NCI-H1417 (cell line): ENCODE data around the gene NUP188.
A peak's percentile ranks its signal among the peaks of the same experiment; 100 is the strongest.
"Not testable (repeated sequence)": the region's sequence is repeated elsewhere in the genome, so short reads cannot be mapped to it uniquely, and the experiment has no call there.

ENCODE experiments used
- DNase-seq, 3 experiments: peaks; one replicate each; lab custom pipeline; 2025; lab: John Stamatoyannopoulos, UW

The NUP188 gene

DNA sequence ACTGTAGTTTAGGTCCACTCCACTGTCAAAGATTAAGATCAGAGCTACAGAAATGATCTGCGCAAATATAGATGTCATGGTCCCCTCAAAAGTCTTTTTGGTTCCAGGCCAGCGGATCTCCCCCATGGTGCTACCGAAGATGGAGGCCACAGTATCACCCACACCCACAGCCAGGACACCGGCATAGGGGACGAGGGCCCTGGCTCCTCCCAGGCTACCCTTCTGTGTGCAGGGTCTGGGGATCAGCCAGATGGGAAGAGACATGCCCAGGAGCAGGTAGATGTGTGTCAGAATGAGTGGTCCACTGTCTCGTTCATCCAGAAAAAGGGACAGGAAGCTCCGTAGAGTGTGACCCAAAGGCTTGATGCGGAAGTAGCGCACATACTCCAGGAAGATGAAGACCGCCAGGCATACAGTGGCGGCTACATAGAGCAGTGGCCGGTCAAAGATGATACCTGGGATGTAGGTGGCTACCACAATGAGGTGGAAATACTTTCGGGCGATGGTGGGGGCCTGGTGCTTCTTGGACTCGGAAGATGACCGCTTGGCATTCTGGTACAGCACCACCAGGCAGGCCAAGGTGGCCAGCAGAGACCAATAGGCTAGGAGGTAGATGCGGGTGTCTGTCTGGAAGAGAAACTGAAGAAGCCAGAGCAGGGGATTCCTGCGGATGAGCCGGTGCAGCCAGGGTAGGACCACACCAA lies 1.5 kb upstream of the NUP188 start:
- DNase-seq, result no peak

DNA sequence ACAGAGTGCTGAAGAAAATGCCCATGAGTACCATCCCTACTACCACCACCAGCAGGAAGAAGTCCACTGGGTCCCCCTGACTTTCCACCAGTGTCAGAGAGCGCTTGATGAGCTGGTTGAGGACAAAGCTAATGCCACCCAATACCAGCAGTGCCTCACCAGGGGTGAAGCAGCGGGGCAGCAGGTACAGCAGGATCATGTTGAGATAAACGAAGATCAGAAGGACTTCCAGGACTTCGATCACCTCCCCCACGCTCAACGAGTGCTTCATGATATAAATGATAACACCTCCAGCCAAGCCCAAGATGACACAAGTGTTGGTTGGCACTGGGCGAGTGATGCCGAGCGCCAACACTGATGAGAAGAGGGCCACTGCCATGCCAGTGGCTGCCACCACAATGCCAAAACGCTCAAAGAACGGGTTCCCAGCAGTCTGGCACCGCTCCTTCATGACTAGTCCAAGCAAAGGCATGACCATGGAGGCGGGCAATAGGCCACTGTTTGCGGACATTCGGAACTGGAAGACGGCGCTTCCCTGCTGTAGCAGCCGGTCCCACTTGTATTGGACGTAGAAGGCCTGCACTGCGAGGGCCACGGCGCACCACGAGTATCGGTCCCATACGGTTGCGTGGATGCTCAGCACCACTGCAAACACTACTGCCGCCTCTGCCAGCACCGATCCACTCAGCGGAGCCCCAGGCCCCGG lies 775 bp upstream of the NUP188 start:
- DNase-seq, result peak in 1 of 3 experiments; percentile 44

DNA sequence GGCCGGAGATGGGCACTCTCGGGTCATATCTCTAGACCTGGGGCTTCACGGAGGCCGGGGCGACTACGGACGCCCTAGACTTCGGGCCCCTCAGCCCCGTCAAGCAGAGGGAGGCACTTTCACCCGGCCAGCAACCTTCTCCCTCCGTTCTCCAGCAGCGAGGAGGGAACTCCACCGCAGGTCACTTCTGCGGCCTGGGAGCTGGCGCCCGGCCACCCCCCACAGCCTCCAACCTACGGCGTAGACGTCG lies 297 bp upstream of the NUP188 start:
- DNase-seq, result no peak

DNA sequence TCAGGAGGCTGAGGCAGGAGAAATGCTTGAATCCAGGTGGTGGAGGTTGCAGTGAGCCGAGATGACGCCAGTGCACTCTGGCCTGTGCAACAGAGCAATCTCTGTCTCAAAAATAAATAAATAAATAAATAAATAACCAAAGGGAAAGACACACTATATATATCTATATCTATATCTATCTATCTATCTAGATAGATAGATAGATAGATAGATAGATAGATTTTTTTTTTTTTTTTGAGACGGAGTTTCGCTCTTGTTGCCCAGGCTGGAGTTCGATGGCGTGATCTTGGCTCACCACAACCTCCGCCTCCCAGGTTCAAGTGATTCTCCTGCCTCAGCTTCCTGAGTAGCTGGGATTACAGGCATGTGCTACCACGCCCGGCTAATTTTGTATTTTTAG lies 13.9 kb downstream of the NUP188 start:
- DNase-seq, result not testable (repeated sequence)

DNA sequence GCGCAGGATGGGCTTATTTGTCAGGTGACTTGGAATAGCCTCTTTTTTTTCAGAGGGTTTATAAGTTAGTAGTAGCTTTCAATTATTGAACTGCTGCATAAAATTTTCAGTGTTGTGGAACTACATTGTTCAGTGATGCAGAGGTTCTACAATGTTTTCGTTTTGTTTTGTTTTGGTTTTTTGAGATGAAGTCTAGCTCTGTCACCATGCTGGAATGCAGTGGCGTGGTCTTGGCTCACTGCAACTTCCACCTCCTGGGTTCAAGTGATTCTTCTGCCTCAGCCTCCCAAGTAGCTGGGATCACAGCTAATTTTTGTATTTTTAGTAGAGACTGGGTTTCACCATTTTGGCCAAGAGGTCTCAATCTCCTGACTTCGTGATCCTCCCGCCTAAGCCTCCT lies 22.0 kb downstream of the NUP188 start:
- DNase-seq, result no peak

DNA sequence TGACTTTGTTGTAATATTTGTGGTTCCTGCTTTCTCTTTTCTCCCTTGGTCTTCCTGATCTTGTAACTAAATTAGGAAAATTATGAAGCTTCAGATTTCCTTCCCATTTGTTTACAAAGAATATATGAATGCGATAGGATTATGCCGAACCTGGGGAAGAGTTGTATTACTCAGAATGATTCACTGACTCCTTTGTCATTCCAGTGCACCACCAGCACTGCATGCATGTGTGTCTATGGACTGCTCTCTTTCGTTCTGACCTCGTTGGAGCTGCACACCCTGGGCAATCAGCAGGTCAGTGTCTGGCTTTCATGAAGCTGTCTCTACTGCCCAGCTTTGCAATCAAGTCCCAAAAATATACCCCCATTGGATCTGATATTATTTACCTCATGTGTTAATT lies 25.5 kb downstream of the NUP188 start:
- no peak for DNase-seq

DNA sequence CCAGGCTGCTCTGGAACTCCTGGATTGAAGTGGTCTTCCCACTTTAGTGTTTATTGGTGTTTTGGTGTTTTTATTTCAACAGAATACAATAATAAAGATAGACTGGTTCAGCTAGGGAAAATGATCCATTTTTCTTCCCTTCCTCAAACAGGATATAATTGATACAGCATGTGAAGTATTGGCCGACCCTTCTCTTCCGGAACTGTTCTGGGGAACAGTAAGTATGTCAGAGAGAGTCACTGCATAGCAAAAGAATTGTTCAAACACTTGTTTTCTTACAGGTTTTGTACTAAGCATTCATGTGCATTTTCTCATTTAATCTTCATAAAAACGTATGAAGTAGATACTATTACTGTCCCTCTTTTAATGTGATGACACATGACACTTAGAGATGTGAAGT lies 31.6 kb downstream of the NUP188 start:
- DNase-seq, result no peak

DNA sequence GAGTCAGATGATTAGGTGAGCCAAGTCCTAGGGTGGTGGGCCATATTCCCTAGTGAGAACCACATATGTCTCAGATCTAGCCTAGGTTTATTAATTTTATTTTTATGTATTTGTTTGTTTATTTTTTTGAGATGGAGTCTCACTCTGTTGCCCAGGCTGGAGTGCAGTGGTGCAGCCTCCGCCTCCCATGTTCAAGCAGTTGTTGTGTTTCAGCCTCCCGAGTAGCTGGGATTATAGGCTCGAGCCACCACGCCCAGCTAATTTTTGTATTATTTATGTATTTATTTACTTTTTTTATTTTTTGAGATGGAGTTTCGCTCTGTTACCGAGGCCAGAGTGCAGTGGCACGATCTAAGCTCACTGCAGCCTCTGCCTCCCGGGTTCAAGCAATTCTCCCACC lies 36.0 kb downstream of the NUP188 start:
- no peak for DNase-seq

DNA sequence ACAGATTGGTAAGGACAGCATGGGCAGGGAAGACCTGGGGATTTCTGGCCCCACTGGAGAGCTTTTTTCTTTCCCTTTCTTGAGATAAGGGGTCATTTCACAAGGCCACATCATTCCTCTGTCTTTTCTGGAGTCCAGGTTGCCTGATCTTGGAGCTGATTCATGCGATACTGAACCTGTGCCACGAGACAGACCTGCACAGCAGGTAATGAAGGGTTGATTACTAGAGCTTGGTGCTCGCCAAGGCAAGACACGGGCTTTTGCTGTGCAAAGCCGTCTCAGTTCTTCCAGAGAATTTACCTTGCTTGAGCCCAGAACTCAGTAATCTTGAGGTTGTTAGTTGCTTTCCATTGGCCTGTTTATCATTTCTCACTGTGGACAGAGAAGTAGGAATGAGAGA lies 39.2 kb downstream of the NUP188 start:
- no peak for DNase-seq

DNA sequence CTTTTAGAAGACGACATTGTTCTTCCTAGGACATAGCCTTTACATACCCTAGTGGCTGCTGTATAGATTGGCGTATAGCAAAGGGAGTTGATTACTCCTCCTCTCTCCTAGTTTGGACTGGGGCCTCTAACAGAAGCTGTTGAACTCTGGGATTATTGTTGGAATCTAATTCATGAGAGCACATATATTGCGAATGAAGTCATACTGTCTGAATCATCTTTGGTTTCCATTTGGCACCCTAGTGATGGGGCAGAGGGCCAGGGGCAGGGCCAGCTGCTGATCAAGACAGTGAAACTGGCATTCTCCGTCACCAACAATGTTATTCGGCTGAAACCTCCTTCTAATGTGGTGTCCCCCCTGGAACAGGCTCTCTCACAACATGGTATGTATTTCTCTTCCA lies 40.3 kb downstream of the NUP188 start:
- no peak for DNase-seq

DNA sequence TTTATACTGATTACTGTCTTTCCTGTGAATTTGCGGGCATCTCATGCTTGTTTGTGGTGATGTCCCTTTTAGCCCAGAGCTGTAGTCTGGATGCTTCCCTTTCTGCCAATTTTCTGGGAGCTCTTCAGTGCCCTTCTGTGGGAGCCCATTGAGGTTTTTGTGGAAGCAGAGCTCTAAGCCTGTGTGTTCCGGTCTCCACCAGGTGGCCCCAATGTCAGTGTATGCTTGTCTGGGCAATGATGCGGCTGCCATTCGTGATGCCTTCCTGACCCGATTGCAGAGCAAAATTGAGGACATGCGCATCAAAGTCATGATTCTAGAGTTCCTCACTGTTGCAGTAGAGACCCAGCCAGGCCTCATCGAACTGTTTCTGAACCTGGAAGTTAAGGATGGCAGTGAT lies 45.5 kb downstream of the NUP188 start:
- peak in 1 of 3 experiments; percentile 27 for DNase-seq

DNA sequence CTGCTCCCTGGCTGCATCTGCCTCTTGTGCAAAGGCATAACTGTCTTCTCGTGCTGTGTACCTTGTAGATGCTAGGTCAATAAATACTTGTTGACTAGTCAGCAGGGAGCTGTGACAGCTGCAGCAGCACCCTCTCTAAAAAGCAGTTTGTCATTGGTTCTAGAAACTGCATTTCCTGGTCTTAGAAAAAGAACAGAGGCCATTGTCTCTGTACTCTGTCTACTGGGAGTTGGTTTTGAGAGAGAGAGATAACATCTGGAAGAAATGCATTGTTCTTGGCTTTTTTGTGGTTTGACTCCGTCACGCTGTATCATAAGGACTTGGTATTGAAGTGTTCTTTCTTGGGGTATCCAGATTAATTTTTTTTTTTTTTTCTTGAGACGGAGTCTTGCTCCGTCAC lies 48.3 kb downstream of the NUP188 start:
- peak in 2 of 3 experiments; percentile 3 to 62 for DNase-seq

DNA sequence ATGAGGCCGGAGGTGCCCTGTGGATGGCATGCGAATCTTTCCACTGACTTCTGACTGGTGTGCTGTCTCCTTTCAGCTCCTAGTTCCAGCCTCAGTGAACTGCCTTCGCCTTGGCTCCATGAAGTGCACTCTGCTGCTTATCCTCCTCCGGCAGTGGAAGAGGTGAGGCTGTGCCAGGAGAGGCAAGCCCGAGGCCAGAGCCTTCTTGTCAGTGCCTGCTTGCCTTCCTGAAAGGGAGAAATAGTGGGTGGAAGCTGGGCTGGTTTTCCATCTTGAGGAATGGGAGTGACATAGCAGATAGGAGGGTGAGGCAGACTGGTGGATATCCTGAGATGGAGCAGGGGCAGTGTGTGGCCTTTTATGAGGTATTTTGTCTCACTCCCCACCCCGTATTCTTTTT lies 51.0 kb downstream of the NUP188 start:
- DNase-seq, result no peak

DNA sequence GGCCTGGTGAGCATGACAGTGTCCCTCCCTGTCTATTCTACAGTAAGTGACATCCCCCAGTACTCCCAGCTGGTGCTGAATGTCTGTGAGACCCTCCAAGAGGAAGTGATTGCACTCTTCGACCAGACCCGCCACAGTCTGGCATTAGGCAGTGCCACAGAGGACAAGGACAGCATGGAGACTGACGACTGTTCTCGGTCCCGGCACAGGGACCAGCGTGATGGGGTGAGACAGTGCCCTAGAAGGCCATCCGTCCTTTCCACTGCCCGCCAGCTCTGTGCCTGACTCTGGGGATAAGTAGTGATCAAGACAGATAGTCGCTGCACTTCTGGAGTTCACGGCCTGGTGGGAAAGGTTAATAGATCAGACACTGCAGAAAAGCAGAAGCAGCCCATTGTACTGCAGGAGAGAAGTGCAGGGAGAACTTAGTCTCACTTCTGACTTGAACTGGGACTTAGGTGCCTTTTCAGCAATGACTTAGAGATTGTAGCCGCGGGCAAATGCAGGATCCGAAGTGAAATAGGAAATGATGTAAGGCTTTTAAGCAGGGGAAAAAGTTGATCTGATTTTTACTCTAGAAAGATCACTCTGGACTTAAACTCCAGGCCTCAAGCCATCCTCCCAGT lies 52.2 kb downstream of the NUP188 start:
- no peak for DNase-seq

DNA sequence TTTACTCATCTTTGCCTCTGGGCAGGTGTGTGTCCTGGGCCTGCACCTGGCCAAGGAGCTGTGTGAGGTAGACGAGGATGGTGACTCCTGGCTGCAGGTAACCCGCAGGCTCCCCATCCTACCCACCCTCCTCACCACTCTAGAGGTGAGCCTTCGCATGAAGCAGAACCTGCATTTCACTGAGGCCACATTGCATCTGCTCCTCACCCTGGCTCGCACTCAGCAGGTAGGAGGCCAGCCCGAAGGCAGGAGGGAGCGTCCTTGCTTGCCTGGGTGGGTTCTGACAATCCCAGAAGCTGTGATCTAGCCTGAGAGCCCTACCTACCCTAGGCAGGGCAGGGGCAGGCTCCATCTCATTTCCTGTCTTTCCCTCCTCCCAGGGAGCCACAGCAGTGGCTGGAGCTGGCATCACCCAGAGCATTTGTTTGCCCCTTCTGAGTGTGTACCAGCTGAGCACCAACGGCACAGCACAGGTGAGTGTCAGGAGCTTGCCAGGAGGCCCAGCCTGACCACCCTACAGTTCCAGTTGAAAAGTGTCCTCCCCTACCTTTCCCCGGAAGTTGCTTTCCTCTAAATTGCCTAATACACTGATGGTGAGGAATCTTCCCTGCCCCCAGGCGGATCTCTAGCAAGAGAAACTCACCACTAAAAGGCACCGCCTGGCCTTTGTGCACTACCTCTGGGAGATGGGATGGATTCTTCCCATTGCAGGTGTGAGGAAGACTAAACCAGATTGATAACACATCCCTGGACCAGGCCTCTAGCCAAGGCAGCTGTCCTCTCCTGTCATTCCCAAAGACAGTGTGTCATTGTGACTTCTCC lies 54.2 kb downstream of the NUP188 start:
- DNase-seq, result no peak

DNA sequence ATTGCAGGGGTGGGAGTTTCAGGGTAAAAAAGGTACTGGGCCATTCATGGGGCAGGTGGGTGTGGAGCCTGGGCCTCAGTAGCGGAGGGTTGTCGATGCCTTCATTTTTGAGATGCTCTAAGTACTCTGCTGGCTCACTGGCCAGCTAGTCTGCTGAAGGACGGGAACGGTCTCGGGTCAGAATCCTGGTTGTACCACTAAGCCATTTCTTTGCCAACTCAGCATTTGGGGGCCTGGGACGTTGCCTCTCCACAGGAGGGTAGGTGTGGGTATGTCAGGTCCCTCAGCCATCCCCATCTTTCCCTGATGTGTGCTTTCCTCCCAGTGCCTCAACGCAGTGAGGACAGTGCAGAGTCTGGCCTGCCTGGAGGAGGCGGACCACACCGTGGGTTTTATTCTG lies 55.5 kb downstream of the NUP188 start:
- no peak for DNase-seq

DNA sequence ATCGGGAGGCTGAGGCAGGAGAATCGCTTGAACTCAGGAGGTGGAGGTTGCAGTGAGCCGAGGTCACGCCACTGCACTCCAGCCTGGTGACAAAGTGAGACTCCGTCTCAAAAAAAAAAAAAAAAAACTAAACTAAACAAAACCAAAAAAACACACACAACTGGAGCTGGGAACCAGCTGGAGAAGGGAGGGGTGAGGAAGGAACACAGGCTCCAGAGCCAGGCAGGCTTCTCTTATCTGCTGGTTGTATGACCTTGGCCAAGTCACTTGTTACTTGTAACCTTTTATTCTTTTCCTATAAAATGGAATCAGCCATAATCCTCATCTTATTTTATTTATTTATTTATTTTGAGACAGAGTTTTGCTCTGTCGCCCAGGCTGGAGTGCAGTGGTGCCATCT lies 56.7 kb downstream of the NUP188 start:
- not testable (repeated sequence) for DNase-seq

DNA sequence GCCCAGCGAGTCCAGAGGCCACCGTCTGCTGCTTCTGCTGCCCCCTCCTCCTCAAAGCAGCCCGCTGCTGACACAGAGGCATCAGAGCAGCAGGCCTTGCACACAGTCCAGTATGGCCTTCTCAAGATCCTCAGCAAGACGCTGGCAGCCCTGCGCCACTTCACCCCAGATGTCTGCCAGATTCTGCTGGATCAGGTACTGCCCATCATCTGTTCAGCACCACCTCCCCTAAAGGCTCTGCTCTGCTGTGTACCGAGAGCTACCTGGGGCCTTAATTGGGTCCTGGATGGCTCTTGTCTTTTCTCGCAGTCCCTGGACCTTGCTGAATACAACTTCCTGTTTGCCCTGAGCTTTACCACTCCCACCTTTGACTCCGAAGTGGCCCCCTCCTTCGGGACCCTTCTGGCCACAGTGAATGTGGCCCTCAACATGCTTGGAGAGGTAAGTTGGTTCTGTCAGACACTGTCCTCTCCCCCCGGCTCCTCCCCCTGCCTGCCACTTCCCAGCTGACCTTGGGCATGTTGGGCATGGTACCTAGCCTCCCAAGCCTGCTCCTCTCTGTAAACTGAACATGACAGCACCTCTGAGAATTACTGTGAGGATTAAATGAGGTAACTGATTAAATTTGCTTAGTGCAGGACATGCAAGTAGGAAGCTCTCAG lies 58.0 kb downstream of the NUP188 start:
- DNase-seq, result no peak

DNA sequence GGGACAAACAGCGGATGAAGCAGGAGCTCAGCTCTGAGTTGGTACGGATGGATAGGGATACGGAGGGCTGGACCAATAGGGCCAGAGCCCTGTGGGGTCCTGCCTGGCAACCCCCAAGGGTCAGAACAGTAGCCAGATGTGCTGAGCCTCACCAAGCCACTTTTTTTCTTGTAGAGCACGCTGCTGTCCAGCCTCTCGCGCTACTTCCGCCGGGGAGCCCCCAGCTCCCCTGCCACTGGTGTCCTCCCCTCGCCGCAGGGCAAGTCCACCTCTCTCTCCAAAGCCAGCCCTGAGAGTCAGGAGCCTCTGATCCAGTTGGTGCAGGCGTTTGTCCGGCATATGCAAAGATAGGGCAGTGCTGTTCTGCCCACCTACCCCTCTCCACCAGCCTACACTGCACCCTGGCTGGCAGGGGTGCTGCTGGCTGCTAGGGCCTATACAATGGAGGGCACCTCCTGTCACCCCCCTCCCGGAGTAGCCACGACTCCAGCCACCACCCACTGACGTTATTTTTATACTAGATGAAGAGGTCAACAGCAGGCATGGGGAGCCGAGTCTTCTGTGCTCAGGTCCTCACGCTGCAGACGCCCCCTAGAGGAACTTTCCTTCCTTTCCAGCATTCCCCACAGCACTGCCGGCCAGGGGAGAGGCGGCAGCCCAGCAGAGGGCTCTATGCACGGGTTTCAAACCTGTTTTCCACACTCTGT lies 59.0 kb downstream of the NUP188 start:
- DNase-seq, result peak in 2 of 3 experiments; percentile 64 to 80

DNA sequence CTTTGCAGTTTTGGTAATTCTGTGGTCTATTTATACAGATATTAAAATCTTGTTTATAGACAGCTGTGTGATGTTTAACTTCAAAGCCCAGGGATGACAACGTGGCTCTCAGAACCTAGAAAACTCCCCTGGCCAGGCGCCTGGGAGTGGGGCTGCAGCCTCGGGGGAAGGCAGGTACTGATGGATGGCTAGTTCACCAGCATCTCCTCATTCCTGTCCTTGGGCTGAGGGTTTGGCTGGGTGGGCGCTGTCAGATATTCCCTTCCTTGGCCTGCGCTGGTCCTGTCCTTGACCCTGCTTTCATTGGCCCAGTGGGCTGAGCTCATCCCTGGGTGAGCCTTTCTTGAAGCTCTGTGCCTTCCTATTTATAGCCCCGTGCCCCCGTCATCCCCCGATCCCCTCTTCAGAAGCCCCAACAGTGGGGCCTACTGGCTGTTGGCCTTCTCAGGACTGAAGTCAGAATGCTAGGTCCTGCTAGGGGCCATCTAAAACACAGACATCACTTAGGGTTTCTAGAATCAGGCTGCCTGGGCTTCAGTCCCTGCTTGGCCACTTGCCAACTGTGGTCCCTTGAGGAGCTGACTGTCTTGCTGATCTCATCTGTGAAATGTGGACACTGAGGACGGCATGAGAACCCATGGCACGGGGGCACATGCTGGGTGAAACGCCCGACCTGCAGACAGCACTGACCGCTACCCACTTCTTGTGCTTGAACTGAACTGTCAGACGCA lies 59.7 kb downstream of the NUP188 start:
- DNase-seq, result peak in 1 of 3 experiments; percentile 25
